PC-3 (cell line): ENCODE data around the gene ZNF107. TPM values are rescaled to one million over a fixed set of nuclear protein-coding genes. Genes with fewer than 3 reads are reported as not detected.
A peak's percentile ranks its signal among the peaks of the same experiment; 100 is the strongest.

Experiments used
- ATAC-seq: fragments of 200-7000 bp; cut with Tn5 transposase; 2 replicates; pipeline ENCODE4 v1.9.1; 2020; ENCODE audit warnings: mild to moderate bottlenecking, moderate library complexity
- BruUV-seq: library from RNA; stranded (reverse); fragments of 400-500 nt; replicated peaks from 2 replicates; lab custom pipeline; 2021; lab: Mats Ljungman, UMichigan
- CTCF ChIA-PET: fragments of 300-600 bp; sonication (Branson Sonifier 250); formaldehyde crosslinking; loops from one replicate; lab custom pipeline; 2022; ENCODE audit warnings: antibody characterized with exemption; lab: Charles Lee
- POLR2A ChIA-PET: fragments of 300-600 bp; sonication (Branson Sonifier 250); formaldehyde crosslinking; loops from one replicate; lab custom pipeline; 2022; ENCODE audit warnings: antibody characterized with exemption; ENCODE audit not compliant: unreplicated experiment; lab: Charles Lee
- DNase-seq: peaks from one replicate; pipeline ENCODE4 v3.0.0-alpha.2; 2015
- H2AFZ ChIP-seq: fragments of 300-600 bp; sonication (generic); 2 replicates; pipeline ENCODE4 v1.6.0; 2016; ENCODE audit warnings: antibody characterized with exemption, low read length
- H3F3A ChIP-seq: fragments of 300-600 bp; sonication (generic); one replicate; pipeline ENCODE4 v1.6.0; 2017; ENCODE audit warnings: antibody characterized with exemption, low read length, control low read depth, mild to moderate bottlenecking; ENCODE audit not compliant: unreplicated experiment
- H3K27ac ChIP-seq: fragments of 300-600 bp; sonication (generic); 2 replicates; pipeline ENCODE4 v1.5.1; 2016; ENCODE audit warnings: mild to moderate bottlenecking, low read length
- H3K27me3 ChIP-seq: fragments of 300-600 bp; sonication (generic); 2 replicates; pipeline ENCODE4 v1.6.1; 2016; ENCODE audit warnings: low read length, mixed read lengths
- H3K36me3 ChIP-seq: fragments of 300-600 bp; sonication (generic); 2 replicates; pipeline ENCODE4 v1.6.1; 2016; ENCODE audit warnings: low read depth, mixed run types, low read length, mixed read lengths
- H3K4me1 ChIP-seq: fragments of 300-600 bp; sonication (generic); 2 replicates; pipeline ENCODE4 v1.5.1; 2016; ENCODE audit warnings: low read length; ENCODE audit not compliant: insufficient read depth
- H3K4me2 ChIP-seq: fragments of 300-600 bp; sonication (generic); 2 replicates; pipeline ENCODE4 v1.6.0; 2016; ENCODE audit warnings: low read length
- H3K4me3 ChIP-seq: fragments of 300-600 bp; sonication (generic); 2 replicates; pipeline ENCODE4 v1.5.1; 2016; ENCODE audit warnings: mild to moderate bottlenecking, low read length, mixed read lengths
- H3K79me2 ChIP-seq: fragments of 300-600 bp; sonication (generic); 2 replicates; pipeline ENCODE4 v1.6.1; 2017; ENCODE audit warnings: low read length, mixed read lengths
- H3K9ac ChIP-seq: fragments of 300-600 bp; sonication (generic); 2 replicates; pipeline ENCODE4 v1.6.0; 2016; ENCODE audit warnings: mild to moderate bottlenecking, low read length
- H3K9me2 ChIP-seq: fragments of 300-600 bp; sonication (generic); replicated peaks from 2 replicates; pipeline ENCODE4 v1.6.1; 2016; ENCODE audit warnings: mixed run types, low read length, mixed read lengths
- H3K9me3 ChIP-seq: fragments of 300-600 bp; sonication (generic); 2 replicates; pipeline ENCODE4 v1.6.1; 2016; ENCODE audit warnings: low read length, mixed read lengths
- H4K20me1 ChIP-seq: fragments of 300-600 bp; sonication (generic); 2 replicates; pipeline ENCODE4 v1.6.1; 2016; ENCODE audit warnings: low read length, mixed read lengths
- EZH2 ChIP-seq: fragments of 300-600 bp; sonication (generic); IDR thresholded peaks from one replicate; pipeline ENCODE4 v1.6.1; 2017; ENCODE audit warnings: antibody characterized with exemption, mild to moderate bottlenecking, low read length; ENCODE audit not compliant: unreplicated experiment
- EZH2phosphoT487 ChIP-seq: fragments of 300-600 bp; sonication (generic); IDR thresholded peaks from 2 replicates; pipeline ENCODE4 v1.6.1; 2018; ENCODE audit warnings: mild to moderate bottlenecking, antibody characterized with exemption, low read length, borderline replicate concordance
- intact Hi-C: fragments of 100-400 bp; cut with micrococcal nuclease; formaldehyde crosslinking; loops from 2 replicates; pipeline ENCODE4 v1.9.0; 2023
- total RNA-seq: library from RNA; depleted of rRNA; stranded (reverse); fragments of >200 nt; gene quantifications from 2 replicates; pipeline ENCODE4 v1.2.3, GENCODE V29; 2014
- TF ChIP-seq, protein P1 (sequence below): fragments of 300-600 bp; sonication (generic); conservative IDR thresholded peaks from 2 replicates; pipeline ENCODE4 v1.5.1; 2017; ENCODE audit warnings: antibody characterized with exemption, low read depth, mild to moderate bottlenecking, low read length

ZNF107 gene
- total RNA-seq, 1 experiment from 2014 or later, result 4.8 TPM

DNA sequence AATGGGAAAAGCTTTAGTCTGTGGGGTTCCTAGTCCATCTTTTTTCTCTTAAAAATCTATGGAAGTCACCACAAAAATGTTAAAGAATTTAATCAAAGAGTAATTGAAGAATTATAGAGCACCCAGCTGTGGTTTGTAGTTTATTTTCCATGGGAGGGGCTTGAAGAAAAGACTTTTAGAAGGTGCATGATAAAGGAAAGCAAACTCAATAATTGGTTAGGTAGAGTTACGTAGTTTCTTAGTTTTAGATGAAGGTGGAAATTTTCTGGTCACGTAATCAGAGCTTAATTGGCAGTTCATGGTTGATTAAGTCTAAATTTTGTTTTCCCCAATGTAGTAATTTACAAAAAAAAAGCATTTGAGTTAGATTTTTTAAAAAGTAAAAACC, 724 bp downstream of the ZNF107 start:
- no peak for DNase-seq
- POLR2A ChIA-PET, result no interaction called here
- intact Hi-C loops, result loop anchor here (10.0 kb wide), 2 partner anchors 102 to 128 kb away; partner anchors contain the start of genes ZNF138 and ZNF680
- CTCF ChIA-PET, result no interaction called here
- ATAC-seq, result no peak
- Histone ChIP-seq H3K9me2 (no peaks in the 10 kb centered on the region), H3K9ac (peak overlapping the region; percentile 90), H3K4me3 (peak overlapping the region; percentile 99), H3K27me3 (no peaks in the 10 kb centered on the region), H3K79me2 (peaks cover 52% of the 10 kb centered on the region), H3K27ac (no peak overlapping the region), H2AFZ (peak overlapping the region; percentile 96), H3K4me1 (peaks cover 9% of the 10 kb centered on the region; the same call in 1 of the 2 replicates), H3K4me2 (peak overlapping the region; percentile 91), H3F3A (no peaks in the 10 kb centered on the region), H3K36me3 (peaks cover 32% of the 10 kb centered on the region), H3K9me3 (peaks cover 3% of the 10 kb centered on the region; the same call in 1 of the 2 replicates), H4K20me1 (no peaks in the 10 kb centered on the region)
- TSS peak; percentile 60 for BruUV-seq
- TF ChIP-seq EZH2 (no peak), EZH2phosphoT487 (no peak)
- TF ChIP-seq, protein P1, sequence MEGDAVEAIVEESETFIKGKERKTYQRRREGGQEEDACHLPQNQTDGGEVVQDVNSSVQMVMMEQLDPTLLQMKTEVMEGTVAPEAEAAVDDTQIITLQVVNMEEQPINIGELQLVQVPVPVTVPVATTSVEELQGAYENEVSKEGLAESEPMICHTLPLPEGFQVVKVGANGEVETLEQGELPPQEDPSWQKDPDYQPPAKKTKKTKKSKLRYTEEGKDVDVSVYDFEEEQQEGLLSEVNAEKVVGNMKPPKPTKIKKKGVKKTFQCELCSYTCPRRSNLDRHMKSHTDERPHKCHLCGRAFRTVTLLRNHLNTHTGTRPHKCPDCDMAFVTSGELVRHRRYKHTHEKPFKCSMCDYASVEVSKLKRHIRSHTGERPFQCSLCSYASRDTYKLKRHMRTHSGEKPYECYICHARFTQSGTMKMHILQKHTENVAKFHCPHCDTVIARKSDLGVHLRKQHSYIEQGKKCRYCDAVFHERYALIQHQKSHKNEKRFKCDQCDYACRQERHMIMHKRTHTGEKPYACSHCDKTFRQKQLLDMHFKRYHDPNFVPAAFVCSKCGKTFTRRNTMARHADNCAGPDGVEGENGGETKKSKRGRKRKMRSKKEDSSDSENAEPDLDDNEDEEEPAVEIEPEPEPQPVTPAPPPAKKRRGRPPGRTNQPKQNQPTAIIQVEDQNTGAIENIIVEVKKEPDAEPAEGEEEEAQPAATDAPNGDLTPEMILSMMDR, result no peak

- Histone ChIP-seq H2AFZ (no peak overlapping the region), H3K79me2 (peaks cover 56% of the 10 kb centered on the region), H3K4me1 (peaks cover 9% of the 10 kb centered on the region; the same call in 1 of the 2 replicates), H3K27me3 (no peaks in the 10 kb centered on the region), H4K20me1 (no peaks in the 10 kb centered on the region), H3K36me3 (peaks cover 33% of the 10 kb centered on the region), H3K27ac (no peak overlapping the region), H3F3A (no peaks in the 10 kb centered on the region), H3K9me3 (peaks cover 3% of the 10 kb centered on the region; the same call in 1 of the 2 replicates), H3K4me2 (peak overlapping the region; percentile 91), H3K9me2 (no peaks in the 10 kb centered on the region), H3K4me3 (peak overlapping the region; percentile 99), H3K9ac (no peak overlapping the region)
- ChIA-PET POLR2A (no interaction called here), CTCF (no interaction called here)
- DNase-seq (no peak), ATAC-seq (no peak)
- TF ChIP-seq EZH2 (no peak), EZH2phosphoT487 (no peak)
- TF ChIP-seq, protein P1, result no peak
- no TSS peak for BruUV-seq
- intact Hi-C loops, result loop anchor here (10.0 kb wide), 2 partner anchors 103 to 127 kb away; partner anchors contain the start of genes ZNF138 and ZNF680
Measured at GRCh38 chr7:64667311-64667710, 1.4 kb downstream of the ZNF107 start.

DNA sequence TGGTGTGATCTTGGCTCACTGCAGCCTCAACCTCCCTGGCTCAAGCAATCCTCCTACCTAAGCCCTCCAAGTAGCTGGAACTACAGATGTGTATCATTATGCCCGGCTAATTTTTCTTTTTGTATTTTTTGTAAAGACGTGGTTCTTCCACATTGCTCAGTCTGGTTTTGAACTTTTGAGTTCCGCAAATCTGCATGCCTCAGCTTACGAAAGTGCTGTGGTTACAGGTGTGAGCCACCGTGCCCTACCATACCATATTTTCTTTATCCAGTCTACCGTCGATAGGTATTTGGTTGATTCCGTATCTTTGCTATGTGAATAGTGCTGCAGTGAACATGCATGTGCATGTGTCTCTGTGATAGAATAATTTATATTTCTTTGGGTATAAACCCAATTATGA, 6.5 kb downstream of the ZNF107 start:
- Histone ChIP-seq H3K4me2 (no peak overlapping the region), H3F3A (no peaks in the 10 kb centered on the region), H3K79me2 (peaks cover 89% of the 10 kb centered on the region), H3K27me3 (no peaks in the 10 kb centered on the region), H2AFZ (no peak overlapping the region), H3K27ac (no peak overlapping the region), H3K9me2 (no peaks in the 10 kb centered on the region), H3K9ac (no peak overlapping the region), H3K4me1 (0 out of 2 replicates have a peak, but pooled peaks cover 4% of the 10 kb centered on the region), H3K36me3 (peaks cover 69% of the 10 kb centered on the region), H4K20me1 (no peaks in the 10 kb centered on the region), H3K9me3 (peaks cover 3% of the 10 kb centered on the region; the same call in 1 of the 2 replicates), H3K4me3 (no peak overlapping the region)
- ChIA-PET CTCF (no interaction called here), POLR2A (no interaction called here)
- TF ChIP-seq, protein P1, result no peak
- TF ChIP-seq EZH2phosphoT487 (no peak), EZH2 (no peak)
- intact Hi-C loops, result no loop called here
- ATAC-seq (no peak), DNase-seq (no peak)
- no TSS peak for BruUV-seq
